SU-DHL-6 (cell line): Measurements from ENCODE around the gene SLC38A11.
"Not testable (repeated sequence)": the region's sequence is repeated elsewhere in the genome, so short reads cannot be mapped to it uniquely, and the experiment has no call there.

Experiments used
- H2AFZ ChIP-seq: fragments of 200-600 bp; sonication (generic); 2 replicates; pipeline ENCODE4 v1.6.1; 2014; ENCODE audit warnings: low read depth, mild to moderate bottlenecking, moderate library complexity, mixed read lengths, antibody characterized with exemption, low read length; ENCODE audit not compliant: severe bottlenecking
- H3F3A ChIP-seq: fragments of 200-600 bp; shearing (Covaris generic); 2 replicates; pipeline ENCODE4 v1.6.0; 2016; ENCODE audit warnings: antibody characterized with exemption, mild to moderate bottlenecking; ENCODE audit not compliant: insufficient read depth
- H3K27ac ChIP-seq: fragments of 200-600 bp; sonication (generic); 2 replicates; pipeline ENCODE4 v1.5.1; 2016; ENCODE audit warnings: low read depth, mild to moderate bottlenecking, low read length, moderate library complexity, mixed read lengths
- H3K27me3 ChIP-seq: fragments of 200-600 bp; sonication (generic), shearing (Covaris generic); 2 replicates; pipeline ENCODE4 v1.6.0; 2014; ENCODE audit warnings: mild to moderate bottlenecking, low read length
- H3K36me3 ChIP-seq: fragments of 200-600 bp; sonication (generic); 2 replicates; pipeline ENCODE4 v1.6.1; 2014; ENCODE audit warnings: mild to moderate bottlenecking, low read length, mixed read lengths
- H3K4me2 ChIP-seq: fragments of 300-600, 200-600 bp; shearing (Covaris generic), sonication (generic); 2 replicates; pipeline ENCODE4 v1.6.0; 2014; ENCODE audit warnings: low read length, low read depth, mild to moderate bottlenecking; ENCODE audit not compliant: poor library complexity, severe bottlenecking
- H3K4me3 ChIP-seq: fragments of 200-600 bp; sonication (generic); 2 replicates; pipeline ENCODE4 v1.5.1; 2014; ENCODE audit warnings: antibody characterized with exemption, low read length, mild to moderate bottlenecking, mixed read lengths; ENCODE audit not compliant: insufficient read depth, poor library complexity, severe bottlenecking
- H3K79me2 ChIP-seq: fragments of 200-600 bp; sonication (generic); 2 replicates; pipeline ENCODE4 v1.6.1; 2014; ENCODE audit warnings: mild to moderate bottlenecking, low read length, moderate library complexity; ENCODE audit not compliant: insufficient read depth
- H3K9ac ChIP-seq: fragments of 200-600 bp; sonication (generic); 2 replicates; pipeline ENCODE4 v1.7.0; 2014; ENCODE audit warnings: mild to moderate bottlenecking, low read length
- H3K9me2 ChIP-seq: fragments of 200-600 bp; sonication (generic); replicated peaks from 2 replicates; pipeline ENCODE4 v1.6.1; 2014; ENCODE audit warnings: low read length; ENCODE audit not compliant: insufficient read depth
- H3K9me3 ChIP-seq: fragments of 200-600 bp; sonication (generic); 2 replicates; pipeline ENCODE4 v1.6.1; 2014; ENCODE audit warnings: low read length, mixed read lengths; ENCODE audit not compliant: insufficient read depth
- H4K20me1 ChIP-seq: fragments of 200-600 bp; sonication (generic); 2 replicates; pipeline ENCODE4 v1.6.1; 2014; ENCODE audit warnings: low read depth, mild to moderate bottlenecking, antibody characterized with exemption, low read length, moderate library complexity, mixed read lengths
- CTCF ChIP-seq: fragments of 200-600 bp; sonication (generic); IDR thresholded peaks from one replicate; pipeline ENCODE4 v1.5.1; 2017; ENCODE audit warnings: antibody characterized with exemption, mild to moderate bottlenecking, low read length, moderate library complexity; ENCODE audit not compliant: insufficient read depth, poor library complexity, severe bottlenecking
- EZH2phosphoT487 ChIP-seq: fragments of 200-600 bp; sonication (generic), shearing (Covaris generic); conservative IDR thresholded peaks from 2 replicates; pipeline ENCODE4 v1.6.1; 2018; ENCODE audit warnings: mild to moderate bottlenecking, antibody characterized with exemption, low read length, moderate library complexity, mixed read lengths

SLC38A11 gene

GRCh38 chr2:164869420-164869772, 85.9 kb downstream of the SLC38A11 start:
- H3K9ac ChIP-seq = no peak overlapping the region
- no peaks in the 10 kb centered on the region for H3K9me2 ChIP-seq
- no peak overlapping the region for H3K4me2 ChIP-seq
- H2AFZ ChIP-seq = no peak overlapping the region
- H3K4me3 ChIP-seq = no peak overlapping the region
- no peaks in the 10 kb centered on the region for H3K36me3 ChIP-seq
- no peaks in the 10 kb centered on the region for H3K9me3 ChIP-seq
- no peaks in the 10 kb centered on the region for H3K27me3 ChIP-seq
- TF ChIP-seq EZH2phosphoT487 (no peak), CTCF (no peak)
- H4K20me1 ChIP-seq = no peaks in the 10 kb centered on the region
- no peak overlapping the region for H3K27ac ChIP-seq
- no peaks in the 10 kb centered on the region for H3K79me2 ChIP-seq
- no peaks in the 10 kb centered on the region for H3F3A ChIP-seq

GRCh38 chr2:164868563-164869419, 86.5 kb downstream of the SLC38A11 start:
- no peaks in the 10 kb centered on the region for H3K27me3 ChIP-seq
- no peaks in the 10 kb centered on the region for H3F3A ChIP-seq
- no peaks in the 10 kb centered on the region for H4K20me1 ChIP-seq
- H3K4me3 ChIP-seq = no peak overlapping the region
- no peak overlapping the region for H2AFZ ChIP-seq
- H3K79me2 ChIP-seq = no peaks in the 10 kb centered on the region
- no peak overlapping the region for H3K4me2 ChIP-seq
- no peaks in the 10 kb centered on the region for H3K36me3 ChIP-seq
- no peak overlapping the region for H3K27ac ChIP-seq
- TF ChIP-seq EZH2phosphoT487 = no peak
- TF ChIP-seq CTCF = no peak
- H3K9me2 ChIP-seq = no peaks in the 10 kb centered on the region
- no peak overlapping the region for H3K9ac ChIP-seq
- no peaks in the 10 kb centered on the region for H3K9me3 ChIP-seq

- Histone ChIP-seq H2AFZ (no peak overlapping the region), H3K4me2 (no peak overlapping the region), H3K27me3 (no peaks in the 10 kb centered on the region), H3K36me3 (no peaks in the 10 kb centered on the region), H3K4me3 (no peak overlapping the region), H3K9me3 (no peaks in the 10 kb centered on the region), H3K27ac (no peak overlapping the region), H3K9ac (no peak overlapping the region), H4K20me1 (no peaks in the 10 kb centered on the region), H3K9me2 (no peaks in the 10 kb centered on the region), H3F3A (no peaks in the 10 kb centered on the region), H3K79me2 (no peaks in the 10 kb centered on the region)
- TF ChIP-seq EZH2phosphoT487 = no peak
Measured at GRCh38 chr2:164867779-164868397, 87.4 kb downstream of the SLC38A11 start.

GRCh38 chr2:164866381-164866780, 88.9 kb downstream of the SLC38A11 start:
- not testable (repeated sequence) for H3K27me3 ChIP-seq, H3K79me2 ChIP-seq, H3K36me3 ChIP-seq, H3F3A ChIP-seq, H3K9me3 ChIP-seq, H3K27ac ChIP-seq, H4K20me1 ChIP-seq, H2AFZ ChIP-seq, H3K4me3 ChIP-seq, H3K4me2 ChIP-seq, H3K9ac ChIP-seq, H3K9me2 ChIP-seq
